ENCODE data around the gene EIF2AK2.

The EIF2AK2 gene

DNA sequence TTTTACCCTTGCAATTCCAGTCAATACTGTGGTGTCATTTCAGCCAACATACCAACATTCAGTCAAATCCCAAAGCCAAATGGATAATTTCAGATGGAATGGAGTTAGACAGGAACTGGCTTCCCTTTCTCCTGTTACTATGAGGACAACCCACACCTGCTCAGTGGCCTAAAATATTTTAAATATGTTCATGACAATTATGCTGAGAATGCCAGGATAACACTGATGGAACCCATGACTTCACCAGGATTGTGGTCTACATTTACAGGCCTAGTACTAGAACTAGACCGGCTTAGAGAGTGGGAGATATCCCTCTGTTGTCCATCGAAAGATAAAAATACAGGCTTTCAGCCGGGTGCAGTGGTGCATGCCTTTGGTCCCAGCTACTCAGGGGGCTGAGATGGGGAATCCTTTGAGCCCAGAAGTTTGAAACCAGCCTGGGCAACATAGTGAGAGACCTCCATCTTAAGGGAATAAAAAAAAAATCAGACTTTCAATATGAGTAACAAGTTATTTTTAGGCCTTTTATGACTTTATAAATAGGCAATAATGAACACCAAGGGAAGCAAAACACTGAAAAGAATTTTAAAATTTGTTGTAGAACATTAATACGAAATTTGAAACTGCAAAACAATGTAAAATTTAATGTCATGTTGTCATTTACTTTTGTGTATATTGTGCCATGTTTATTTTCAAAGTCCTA is 58.2 kb downstream of the EIF2AK2 start:
- DNase-seq (ENCODE audit: low read depth), result no peak

DNA sequence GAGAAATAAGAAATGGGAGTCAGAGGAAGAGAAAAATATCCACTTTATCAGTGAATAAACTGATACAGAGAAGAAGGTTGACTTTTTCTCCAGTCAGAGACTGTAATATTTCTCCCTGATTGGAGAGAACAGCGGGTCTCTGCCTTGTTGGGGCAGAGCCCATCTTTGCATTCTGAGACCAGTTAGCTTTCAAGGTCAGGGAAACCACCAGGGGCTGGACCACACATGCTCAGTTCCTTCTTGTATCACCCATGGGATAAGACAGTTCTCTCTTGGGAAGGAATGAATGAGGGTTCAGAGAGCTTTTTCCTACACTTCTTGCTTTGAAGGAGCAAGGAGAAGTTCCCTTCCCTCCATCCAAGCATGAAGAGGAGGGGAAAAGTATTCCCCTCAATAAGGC is 60.2 kb downstream of the EIF2AK2 start:
- DNase-seq (ENCODE audit: low read depth), result no peak

DNA sequence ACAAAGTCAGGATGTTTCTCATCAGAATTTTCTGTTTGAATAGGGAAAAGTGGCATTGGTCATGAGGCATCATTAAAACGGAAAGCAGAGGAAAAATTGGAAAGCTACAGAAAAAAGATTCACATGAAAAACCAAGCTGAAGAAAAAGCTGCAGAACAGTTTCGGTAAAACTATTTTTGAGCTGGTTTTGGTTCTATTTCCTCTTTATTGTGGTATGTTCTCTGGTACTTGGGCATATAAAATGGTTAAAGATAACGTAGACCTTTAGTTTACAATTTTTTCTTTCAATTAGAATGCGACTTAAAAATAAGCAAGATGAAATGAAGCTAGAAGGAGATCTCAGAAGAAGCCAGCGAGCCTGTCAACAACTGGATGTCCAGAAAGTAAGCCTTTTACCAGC is 64.9 kb downstream of the EIF2AK2 start:
- no peak for DNase-seq (ENCODE audit: low read depth)

DNA sequence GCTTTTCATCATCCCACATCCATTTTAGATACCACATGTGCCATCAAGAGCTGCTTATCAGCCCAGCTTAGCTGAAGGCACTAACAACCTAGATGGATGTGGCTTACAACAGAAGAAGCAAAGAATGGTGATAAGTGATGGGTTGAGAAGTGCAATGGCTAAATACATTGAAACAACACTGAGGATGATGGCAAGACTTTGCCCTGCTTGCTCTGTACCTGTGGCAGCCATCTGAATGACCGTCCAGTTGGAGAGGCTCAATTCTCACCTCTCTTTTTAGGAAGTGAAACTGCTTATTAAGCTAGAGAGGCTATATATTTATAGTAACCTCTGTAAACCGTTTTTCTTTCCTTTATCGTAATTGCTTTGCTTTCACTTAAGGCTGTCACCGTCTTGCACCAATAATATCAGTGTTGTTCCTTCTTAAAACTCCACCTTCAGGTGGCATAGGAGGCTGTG is 66.7 kb downstream of the EIF2AK2 start:
- DNase-seq (ENCODE audit: low read depth), result no peak

DNA sequence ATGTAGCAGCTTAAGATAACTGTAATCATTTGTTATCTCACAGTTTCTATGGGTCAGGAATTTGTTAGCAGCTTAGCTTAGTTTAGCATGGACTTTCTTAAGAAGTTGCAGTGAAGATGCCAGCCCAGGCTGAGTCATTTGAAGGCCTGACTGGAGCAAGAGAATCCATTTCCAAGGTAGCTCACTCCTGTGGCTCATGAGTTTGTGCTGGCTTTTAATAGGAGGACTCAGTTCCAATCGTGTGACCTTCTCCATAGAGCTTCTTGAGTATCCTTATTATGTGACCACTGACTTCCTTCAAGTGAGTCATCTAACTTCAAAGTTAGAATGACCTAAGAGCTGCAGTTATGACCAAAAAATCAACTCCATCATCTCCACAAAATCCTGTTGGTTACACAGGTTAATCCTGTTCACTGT is 71.0 kb downstream of the EIF2AK2 start:
- peak; percentile 89 for DNase-seq (ENCODE audit: low read depth)

DNA sequence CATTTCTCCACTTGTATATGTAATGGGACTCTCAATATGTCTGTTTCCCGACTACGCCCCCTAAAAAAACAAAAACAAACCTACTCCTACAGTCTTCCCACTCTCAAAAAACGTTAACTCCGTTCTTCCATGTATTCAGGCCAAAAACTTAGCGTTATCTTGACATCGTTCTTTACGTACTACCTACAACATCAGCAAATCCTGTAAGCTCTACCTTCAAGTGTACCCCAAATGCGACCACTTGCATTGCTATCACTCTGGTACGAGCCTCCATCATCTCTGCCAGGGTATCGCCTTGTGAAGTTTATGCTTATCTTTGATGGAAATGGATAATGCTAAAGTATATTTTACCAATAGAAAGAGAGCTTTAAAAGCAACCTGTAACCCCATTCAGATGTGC is 72.0 kb downstream of the EIF2AK2 start:
- DNase-seq (ENCODE audit: low read depth), result no peak

DNA sequence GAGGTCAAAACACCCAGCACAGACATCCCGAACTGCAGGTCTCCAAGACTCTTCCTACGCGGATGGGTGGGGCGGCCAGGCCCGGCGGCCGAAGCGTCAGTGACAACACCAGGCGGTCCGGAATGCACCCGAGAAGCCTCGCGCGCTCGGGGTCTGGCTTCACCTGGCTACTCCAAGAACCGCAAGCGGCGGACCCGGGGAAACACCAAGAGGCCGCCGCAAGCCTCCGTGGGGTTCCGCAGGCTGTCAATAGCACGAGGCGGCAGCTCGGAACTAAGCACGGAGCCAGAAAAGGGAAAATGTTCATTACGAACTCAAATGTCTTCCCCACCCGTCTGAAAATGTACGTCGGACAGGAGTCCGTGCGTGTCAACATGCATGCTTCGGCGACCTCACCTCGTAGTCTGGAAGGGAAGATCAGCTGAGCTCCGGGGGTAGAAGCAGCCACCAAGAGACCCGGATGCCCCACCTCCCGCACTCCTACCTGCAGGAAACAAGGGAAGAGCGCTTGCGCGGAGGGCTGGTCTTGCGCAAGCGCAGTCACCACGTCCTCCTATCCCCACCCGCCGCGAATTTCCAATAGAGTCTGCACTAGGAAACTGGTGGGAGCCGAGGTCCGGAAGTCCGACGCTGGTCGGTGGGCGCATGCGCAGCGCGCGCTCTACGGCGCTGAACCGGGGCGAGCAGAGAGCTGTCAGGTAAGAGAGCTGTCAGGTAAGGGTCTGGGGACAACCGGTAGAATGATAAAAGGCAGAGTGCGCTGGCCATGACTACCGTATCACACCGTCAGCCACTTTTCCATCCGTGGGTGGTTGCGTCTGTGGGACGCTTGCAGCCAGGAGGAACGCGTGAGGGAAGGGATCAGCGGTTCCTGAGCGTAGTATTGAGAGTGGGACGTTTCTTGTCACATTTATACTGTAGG is 72.6 kb downstream of the EIF2AK2 start, which contains the start of the genes GPATCH11 and HEATR5B:
Gene GPATCH11, plus strand, starts transcription at position 646 of the 922 bp plus-strand sequence. CDS start 3,864 bp downstream, outside the sequence.
Gene HEATR5B, minus strand, starts transcription at position 500 of the 922 bp plus-strand sequence. CDS start 958 bp downstream, outside the sequence.
- peak; percentile 96 for DNase-seq (ENCODE audit: low read depth)

DNA sequence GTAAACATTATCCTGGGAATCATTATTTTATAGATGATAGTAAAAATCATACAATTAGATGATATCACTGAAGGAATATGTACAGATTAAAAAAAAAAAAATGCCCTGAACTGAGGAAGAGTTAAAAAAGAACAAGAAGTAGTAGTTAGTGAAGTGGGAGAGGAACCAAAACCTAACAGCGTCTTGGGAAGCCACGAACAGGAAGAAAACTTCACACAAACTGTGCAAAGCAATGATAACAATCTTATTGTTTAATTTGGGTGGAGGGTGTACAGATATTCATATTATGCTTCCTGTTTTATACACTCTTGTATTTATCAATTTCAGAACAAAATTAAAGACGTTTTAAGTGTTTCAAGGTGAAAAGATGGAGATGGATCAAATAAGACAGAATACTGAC is 76.1 kb downstream of the EIF2AK2 start:
- DNase-seq (ENCODE audit: low read depth), result no peak

DNA sequence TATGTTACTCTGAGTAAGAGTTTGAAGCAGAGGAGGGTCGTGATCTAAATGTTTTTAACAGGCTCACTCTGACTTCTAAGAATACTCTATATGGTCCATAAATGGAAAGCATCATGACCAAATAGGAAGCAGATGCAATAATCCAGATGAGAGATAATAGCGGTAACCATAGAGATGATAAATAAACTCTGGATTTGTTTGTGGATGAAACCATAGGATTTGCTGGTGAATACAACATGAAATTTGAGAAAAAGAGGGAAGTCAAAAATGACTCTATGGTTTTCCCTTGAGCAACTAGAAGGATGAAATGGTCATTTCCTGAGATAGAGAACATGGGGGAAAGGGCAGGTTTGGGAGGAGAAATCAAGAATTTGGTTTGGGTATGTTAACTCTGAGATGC is 76.5 kb downstream of the EIF2AK2 start:
- DNase-seq (ENCODE audit: low read depth), result no peak

DNA sequence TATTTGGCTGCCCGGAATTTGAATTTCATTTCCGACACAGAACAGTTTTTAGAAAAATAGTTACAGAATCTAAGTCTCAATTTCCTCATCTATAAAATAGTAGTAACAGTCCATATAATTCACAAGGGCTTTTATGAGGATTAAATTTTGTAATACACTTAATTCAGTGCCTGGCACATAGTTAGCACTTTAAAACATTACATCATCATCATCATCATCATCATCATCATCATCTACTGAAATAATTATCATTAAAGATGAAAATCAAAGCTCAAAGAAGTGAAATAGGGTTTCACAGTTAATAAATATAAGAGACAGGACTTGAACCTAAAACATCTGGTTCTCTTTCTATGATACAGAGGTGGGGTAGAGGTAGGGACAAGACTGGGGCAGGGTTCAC is 85.8 kb downstream of the EIF2AK2 start:
- no peak for DNase-seq (ENCODE audit: low read depth)

DNA sequence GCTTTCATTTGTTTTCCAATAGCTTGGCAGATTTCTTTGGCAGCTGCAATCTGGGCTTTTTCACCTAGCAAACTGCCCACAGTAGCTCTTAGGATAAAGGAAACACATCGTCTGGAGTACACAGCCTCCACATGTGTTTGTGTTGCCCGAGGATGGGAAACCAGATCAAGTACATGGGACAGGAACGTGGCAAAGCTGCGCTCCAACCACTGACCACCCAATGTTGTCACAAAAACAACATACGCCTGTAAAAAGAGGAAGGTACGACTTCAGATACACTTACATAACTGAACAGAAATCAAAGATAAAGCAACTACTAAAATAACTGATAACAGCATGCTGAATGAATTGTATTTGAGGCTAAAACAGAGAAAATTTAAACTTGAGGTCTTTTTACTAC is 88.1 kb downstream of the EIF2AK2 start:
- no peak for DNase-seq (ENCODE audit: low read depth)

DNA sequence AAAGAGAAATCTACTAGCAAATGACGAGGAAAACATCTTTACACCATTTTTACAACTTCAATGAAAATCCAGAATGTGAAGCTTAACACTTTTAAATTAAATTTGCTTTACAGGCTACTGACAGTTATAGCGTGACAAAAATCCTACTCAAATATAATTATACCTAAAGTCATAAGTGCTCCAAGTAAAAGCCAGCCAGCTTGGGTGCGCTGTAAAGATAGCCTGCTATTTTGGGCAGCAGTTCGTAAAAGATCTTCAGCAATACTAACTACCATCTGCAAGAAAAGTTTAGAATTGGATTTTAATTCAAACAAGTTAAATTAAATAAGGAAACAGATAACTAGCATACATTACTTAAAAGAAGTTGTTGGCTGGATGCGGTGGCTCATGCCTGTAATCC is 95.0 kb downstream of the EIF2AK2 start:
- DNase-seq (ENCODE audit: low read depth), result no peak

DNA sequence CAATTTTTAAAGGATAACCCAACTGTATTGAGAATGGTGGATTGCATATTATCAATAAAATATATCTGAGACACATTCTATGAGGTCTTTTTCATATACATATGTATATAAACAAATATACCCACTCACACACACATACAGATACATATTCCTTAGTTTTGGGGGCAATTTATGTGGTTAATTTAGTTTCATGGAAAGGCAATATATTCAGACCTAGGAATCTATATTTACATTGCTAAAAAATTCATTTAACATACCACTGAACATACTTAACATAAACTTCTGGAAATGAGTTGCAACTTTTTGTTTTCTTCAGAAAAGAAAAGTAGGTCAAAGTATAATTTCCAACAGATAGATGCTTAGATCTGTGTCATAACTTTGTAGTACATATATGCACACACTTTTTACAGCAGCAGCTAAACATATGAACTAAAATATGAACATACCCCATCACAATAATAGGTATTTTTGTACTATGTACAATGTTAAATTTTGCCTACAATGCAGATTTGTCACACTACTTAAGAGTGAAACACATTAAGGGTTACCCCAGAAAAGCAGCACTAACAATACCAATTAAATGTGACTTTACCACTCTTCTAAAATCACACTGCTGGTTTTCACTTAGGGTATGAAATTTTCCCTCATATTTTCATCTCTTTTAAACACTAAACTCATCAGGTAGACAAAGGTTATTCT is 95.6 kb downstream of the EIF2AK2 start:
- no peak for DNase-seq (ENCODE audit: low read depth)

DNA sequence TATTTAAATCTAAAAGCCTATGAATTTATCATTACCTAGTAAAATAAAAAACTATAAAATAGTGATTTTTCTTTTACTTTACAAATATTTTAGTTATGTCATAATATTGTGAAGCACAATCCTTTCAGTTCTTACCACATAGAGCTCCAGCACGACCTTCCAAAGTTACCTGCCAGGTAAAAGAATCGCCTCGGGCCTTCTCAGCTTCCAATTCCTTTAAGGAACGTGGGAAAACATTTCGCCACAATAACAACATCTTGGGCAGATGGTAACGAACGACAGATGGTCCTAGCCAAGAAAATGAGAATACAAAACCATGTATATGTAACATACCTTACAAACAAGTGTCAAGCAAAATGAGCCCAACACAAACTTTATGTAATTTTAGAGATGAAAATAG is 96.3 kb downstream of the EIF2AK2 start:
- no peak for DNase-seq (ENCODE audit: low read depth)

DNA sequence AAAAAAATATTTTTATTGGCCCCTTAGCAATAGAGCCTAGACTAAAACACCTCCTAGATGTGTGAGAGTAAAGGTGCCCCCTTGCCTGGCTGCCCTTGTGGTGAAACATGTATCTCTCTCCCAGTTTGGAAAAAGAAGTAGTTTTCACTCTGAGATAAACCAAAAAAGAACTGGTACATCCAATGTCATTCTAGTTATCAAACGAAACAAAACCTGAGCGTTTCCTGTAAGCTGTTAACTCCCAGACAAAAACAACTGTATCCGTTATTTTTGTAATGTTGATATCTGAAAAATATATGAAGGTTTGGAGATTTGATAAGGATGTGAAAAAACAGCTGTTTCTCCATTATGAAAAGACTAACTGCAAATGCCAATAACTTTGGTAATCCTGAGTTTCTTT is 96.9 kb downstream of the EIF2AK2 start:
- DNase-seq (ENCODE audit: low read depth), result no peak

DNA sequence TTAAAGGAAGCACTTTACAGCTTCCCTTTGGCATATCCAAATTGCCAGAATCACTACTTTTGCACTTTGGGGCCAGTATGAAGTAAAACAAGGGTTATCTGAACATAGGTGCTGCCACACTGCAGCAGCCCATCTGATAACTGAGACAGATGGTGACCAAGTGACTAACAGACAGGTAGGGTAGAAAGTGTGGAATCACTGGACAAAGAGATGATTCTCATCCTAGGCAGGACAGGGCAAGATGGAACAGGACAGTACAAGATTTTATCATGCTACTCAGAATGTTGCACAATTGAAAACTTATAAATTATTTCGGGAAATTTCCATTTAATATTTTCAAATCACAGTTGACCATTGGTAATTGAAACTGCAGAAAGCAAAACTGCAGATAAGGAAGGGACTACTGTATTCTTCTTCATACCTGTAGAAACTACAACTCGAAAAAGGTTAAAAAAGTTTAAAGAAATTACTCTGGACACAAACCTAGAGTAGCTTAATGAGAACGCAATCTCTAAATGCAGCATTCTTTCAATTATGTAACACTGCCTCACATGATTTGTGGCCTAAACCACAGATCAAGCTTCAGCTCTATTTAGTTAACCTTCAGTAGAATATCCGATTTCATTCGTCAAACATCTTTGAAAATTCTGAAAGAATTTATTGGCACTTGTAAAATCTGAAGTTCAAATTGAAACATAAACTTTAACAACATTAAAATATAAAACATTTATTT is 104.0 kb downstream of the EIF2AK2 start:
- DNase-seq (ENCODE audit: low read depth), result no peak
